HG03066 (cell line): Measurements from ENCODE around the gene EGF.

Source experiments
- ATAC-seq: cut with Tn5 transposase; IDR thresholded peaks from one replicate; pipeline ENCODE4 v1.9.1; 2021; ENCODE audit warnings: low read depth; ENCODE audit not compliant: unreplicated experiment

The EGF gene

GRCh38 chr4:109989618-109990017 is 76.9 kb downstream of the EGF start:
- no peak for ATAC-seq

- ATAC-seq: peak; percentile 81
Measured at GRCh38 chr4:109990261-109991257, 77.9 kb downstream of the EGF start.

DNA sequence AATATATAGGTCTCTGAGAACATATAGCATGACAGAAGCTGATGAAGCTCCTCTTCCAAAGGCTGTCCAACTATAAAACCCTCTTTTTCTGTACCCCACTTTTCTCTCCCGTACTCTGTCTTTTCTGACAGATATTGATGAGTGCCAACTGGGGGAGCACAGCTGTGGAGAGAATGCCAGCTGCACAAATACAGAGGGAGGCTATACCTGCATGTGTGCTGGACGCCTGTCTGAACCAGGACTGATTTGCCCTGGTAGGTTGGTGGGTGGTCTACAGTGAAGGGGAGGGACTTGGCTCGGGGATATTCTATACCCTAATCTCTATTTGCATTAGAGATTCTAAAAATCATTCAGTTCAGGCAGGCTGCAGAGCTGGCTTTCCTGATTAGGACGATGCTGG is 80.4 kb downstream of the EGF start:
- ATAC-seq: no peak

- ATAC-seq: peak; percentile 58
Measured at GRCh38 chr4:109994415-109994827, 81.7 kb downstream of the EGF start.

DNA sequence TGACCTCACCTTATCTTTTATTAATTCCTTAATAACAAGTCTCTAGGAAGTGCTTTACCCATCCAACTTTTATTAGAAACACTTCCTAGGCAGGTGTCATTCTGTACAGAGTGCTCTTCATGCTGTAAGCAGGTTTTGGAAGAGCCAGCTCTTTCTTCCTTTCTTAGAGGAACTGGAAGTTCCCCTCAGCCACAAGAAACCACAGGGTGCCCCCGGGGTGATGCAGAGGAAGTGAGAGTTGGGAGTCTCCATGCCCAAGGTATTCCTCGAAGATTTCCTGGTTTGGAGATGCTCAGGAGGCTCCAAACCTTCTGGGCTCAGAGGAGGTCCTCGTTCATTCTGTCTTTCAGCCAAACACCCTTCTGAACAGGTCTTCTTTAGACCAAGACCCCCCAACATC is 83.8 kb downstream of the EGF start:
- no peak for ATAC-seq

DNA sequence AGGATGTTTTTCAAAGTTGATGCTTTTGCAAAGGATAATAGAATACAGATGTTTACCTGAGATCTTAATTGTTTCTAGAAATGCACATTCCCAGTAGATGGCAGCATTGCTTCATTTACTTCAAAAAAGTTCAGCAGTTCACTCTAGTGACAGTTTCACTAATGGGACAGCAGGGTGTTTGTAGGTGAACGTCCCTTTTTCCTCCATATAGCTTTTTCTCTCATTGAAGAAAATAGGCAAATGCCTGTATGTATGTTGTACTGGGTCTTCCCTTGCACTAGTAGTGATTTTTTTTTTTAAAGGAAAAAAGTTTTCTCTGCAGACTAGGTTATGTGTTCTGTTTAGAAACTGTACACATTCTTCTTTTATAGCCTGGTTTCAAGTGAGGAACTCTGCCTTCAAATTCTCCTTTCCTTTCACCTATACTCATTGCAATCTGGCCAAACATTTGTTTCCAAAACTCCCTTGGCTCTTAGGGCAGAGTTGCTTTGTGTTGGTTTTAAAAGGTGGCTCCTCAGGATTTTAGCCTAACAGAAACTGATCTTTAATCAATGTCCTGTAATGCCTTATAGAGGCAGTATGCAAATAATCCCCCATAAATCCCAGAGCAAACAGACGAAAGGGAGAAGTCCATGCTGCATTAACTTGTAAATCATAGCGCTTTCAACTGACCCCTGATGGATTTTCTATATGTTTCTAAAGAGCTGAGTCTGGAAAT is 86.3 kb downstream of the EGF start:
- peak; percentile 34 for ATAC-seq

- no peak for ATAC-seq
Measured at GRCh38 chr4:109999585-109999912, 86.9 kb downstream of the EGF start.

DNA sequence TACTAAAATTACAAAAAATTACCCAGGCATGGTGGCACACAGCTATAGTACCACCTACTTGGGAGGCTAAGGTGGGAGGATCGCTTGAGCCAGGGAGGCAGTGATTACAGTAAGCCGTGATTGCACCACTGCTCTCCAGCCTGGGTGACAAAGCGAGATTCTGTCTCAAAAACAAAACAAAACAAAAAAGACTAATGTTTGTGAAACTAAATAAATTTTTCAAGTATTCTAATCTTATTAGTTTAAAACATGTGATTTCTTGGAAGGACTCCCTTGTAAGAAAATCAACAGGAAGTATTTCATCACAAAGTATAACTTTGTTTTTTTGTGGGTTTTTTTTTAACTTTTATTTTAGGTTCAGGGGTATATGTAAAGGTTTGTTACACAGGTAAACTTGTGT is 89.6 kb downstream of the EGF start:
- no peak for ATAC-seq

- ATAC-seq: no peak
Measured at GRCh38 chr4:110003401-110004187, 90.9 kb downstream of the EGF start.

DNA sequence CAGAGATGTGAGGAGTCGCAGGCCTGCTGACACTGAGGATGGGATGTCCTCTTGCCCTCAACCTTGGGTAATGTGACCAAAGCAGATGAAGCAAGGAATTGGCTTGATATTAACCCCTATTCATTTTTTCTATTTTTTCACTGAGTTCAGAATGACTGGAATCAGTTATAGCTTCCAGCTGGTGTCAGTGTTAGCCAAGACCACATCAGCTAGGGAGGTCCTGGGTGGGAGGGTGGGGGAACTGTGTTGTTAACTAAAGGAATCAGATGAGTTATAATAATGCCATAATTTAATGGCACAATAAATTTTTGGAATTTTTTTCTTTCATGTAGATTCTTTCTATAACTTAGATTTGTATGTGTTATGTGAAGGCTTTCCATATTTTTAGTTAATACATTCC is 91.9 kb downstream of the EGF start:
- no peak for ATAC-seq

DNA sequence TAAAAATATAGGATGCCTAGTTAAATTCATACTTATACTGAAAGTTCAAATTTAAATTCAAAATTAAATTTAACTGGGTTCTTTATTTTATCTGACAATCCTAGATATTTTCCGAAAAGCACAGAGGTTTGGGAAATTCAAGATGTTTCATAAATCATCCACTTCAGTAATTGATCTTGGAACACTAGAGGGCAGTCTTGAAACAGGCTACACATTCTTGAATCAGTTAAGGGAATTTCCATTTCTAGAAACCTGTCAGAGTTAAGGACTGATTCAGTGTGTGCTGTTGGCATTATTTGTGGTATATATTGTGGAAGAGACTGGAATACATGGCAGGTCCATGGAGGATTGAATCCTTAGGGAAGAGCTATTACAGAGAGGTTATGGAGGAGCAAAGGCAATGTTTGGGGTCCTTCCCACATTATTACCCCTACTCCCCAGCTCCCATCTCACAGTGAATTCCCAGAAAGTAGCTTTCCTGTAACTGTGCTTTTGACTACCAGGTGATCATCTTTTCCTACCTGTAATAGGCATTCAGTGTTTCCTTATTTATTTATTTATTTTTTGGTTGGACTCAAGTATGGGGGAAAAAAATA is 92.9 kb downstream of the EGF start:
- ATAC-seq: peak; percentile 63

GRCh38 chr4:110007217-110007616 is 94.5 kb downstream of the EGF start:
- ATAC-seq: no peak

- no peak for ATAC-seq
Measured at GRCh38 chr4:110008540-110008939, 95.9 kb downstream of the EGF start.

GRCh38 chr4:110009550-110009949 is 96.9 kb downstream of the EGF start:
- ATAC-seq: no peak

GRCh38 chr4:110010797-110011196 is 98.1 kb downstream of the EGF start:
- no peak for ATAC-seq

DNA sequence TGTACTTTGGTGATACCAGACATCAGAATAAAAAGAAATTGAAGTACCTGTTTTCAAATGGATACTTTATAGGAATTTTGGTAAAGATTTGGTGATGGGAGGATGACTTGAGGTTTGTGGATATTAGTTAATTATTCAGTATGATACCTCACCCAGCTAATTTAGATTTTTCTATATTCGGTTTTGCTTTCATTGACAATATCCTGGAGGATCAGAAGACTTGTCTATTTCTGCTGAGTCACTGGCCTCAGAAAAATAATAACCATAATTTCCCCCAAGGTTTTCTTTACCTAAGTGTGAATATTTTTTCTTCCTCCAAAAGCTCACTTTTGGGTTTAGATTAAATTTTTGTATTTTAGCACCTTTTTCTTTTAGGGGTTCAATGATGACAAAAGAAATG is 100.2 kb downstream of the EGF start:
- ATAC-seq: no peak

- no peak for ATAC-seq
Measured at GRCh38 chr4:110014233-110014632, 101.5 kb downstream of the EGF start.

DNA sequence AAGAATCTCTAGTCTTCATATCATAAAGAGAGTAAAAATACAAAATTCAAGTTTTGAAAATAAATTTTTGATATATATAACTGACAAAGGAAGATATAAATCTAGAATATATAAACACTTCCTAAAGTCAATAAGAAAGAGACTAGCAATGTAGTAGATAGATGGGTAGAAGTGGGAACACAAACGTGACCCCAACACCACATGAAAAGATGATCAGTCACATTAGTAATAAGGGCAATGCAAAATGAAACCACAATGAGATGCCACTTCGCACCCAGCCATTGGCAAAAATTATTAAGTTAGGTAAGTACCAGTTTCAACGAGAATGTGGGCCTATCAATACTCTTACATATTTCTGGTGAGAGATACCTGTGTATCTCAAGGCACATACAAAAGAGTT is 106.5 kb downstream of the EGF start:
- no peak for ATAC-seq

GRCh38 chr4:110020139-110020538 is 107.5 kb downstream of the EGF start:
- ATAC-seq: no peak

- no peak for ATAC-seq
Measured at GRCh38 chr4:110020646-110021443, 108.2 kb downstream of the EGF start.
